ENCODE measurements around the gene KLF15. TPM values are rescaled to one million over a fixed set of nuclear protein-coding genes. Genes with fewer than 3 reads are reported as not detected.

Gene KLF15
- total RNA-seq, 1 donor from 2014 or later, result 0.50 TPM

GRCh38 chr3:126320517-126321293 is 36.5 kb downstream of the KLF15 start:
- no peak for DNase-seq (ENCODE audit: low read depth)

GRCh38 chr3:126319701-126320295 is 37.4 kb downstream of the KLF15 start:
- DNase-seq (ENCODE audit: low read depth), result no peak

GRCh38 chr3:126317029-126317996 is 39.9 kb downstream of the KLF15 start:
- DNase-seq (ENCODE audit: low read depth), result no peak

DNA sequence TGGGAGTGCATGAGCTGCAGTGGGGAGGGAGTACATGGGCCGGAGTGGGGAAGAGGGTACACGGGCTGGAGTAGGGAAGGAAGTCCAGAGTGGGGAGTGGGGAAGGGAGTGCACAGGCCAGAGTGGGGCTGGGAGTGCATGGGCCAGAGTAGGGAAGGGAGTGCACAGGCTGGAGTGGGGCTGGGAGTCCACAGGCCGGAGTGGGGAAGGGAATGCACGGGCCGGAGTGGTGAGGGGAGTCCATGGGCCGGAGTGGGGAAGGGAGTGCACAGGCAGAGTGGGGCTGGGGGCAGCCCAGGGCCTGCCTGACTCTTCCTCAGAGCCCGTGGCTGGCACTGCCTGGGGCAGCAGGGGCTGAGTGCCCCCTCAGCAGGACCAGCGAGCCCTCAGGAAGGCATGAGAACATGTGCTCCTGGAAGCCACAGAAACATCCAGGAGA is 40.7 kb downstream of the KLF15 start:
- no peak for DNase-seq (ENCODE audit: low read depth)

- DNase-seq (ENCODE audit: low read depth), result no peak
These were observed 41.2 kb downstream of the KLF15 start for GRCh38 chr3:126316031-126316461.

DNA sequence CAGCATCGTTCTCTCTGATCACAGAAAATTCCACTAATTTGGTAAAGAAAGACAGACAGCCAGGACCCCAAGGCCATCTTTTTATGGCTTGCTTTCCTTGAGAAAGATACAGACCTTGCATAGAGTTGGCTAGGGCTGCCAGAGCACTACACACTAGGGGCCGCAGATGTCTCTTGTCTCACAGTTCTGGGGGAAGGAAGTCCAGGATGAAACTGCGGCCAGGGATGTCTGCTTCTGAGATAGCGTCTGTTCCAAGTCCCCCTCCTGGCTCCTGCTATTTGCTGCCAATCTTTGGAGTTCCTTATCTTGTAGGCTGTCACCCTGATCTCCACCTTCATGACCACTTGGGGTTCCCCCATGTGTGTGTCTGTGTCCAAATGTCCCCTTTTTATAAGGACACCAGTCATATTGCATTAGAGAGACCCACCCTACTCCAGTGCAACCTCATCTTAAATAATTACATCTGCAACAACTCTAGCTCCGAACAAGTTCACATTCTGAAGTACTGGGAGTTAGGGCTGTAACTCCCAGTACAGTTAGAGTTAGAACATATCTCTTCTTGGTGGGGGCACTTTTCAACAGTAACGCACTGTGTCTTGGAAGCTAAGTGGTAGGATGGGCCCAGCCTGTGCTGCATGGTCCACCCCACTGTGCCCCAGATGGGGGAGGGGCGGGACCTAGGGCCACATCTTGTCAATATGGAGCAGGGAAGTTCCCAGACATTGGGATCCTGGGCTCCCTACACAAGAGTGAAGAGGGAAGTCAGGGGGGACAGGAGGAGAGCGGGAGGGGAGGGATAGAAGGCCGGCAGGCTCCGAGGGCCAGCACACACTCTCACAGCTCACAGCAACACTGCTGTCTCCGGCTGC is 42.2 kb downstream of the KLF15 start:
- DNase-seq (ENCODE audit: low read depth), result no peak

- no peak for DNase-seq (ENCODE audit: low read depth)
These were observed 42.9 kb downstream of the KLF15 start for GRCh38 chr3:126314305-126314789.

- DNase-seq (ENCODE audit: low read depth), result no peak
These were observed 43.5 kb downstream of the KLF15 start for GRCh38 chr3:126313580-126314304.

DNA sequence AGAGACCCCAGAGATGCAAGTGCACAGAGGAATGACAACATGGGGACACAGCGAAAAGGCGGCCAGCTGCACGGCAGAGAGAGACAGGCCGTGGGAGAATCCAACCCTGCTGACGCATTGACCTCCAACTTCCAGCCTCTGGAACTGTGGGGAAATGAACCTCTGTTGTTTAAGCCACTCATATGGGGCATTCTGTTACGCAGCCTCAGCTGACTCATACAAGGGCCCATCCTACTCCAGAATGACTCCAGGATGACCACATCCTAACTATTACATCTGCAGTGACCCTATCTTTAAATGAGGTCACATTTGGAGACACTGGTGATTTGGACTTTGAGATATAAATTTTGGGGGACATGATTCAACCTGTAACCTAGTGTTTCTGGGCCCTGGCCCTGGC is 44.0 kb downstream of the KLF15 start:
- DNase-seq (ENCODE audit: low read depth), result no peak

GRCh38 chr3:126312341-126312740 is 44.9 kb downstream of the KLF15 start:
- DNase-seq (ENCODE audit: low read depth), result no peak

GRCh38 chr3:126311338-126311978 is 45.8 kb downstream of the KLF15 start:
- no peak for DNase-seq (ENCODE audit: low read depth)

GRCh38 chr3:126310816-126311215 is 46.4 kb downstream of the KLF15 start:
- no peak for DNase-seq (ENCODE audit: low read depth)

GRCh38 chr3:126309861-126310655 is 47.1 kb downstream of the KLF15 start:
- no peak for DNase-seq (ENCODE audit: low read depth)

GRCh38 chr3:126309165-126309564 is 48.0 kb downstream of the KLF15 start:
- no peak for DNase-seq (ENCODE audit: low read depth)

DNA sequence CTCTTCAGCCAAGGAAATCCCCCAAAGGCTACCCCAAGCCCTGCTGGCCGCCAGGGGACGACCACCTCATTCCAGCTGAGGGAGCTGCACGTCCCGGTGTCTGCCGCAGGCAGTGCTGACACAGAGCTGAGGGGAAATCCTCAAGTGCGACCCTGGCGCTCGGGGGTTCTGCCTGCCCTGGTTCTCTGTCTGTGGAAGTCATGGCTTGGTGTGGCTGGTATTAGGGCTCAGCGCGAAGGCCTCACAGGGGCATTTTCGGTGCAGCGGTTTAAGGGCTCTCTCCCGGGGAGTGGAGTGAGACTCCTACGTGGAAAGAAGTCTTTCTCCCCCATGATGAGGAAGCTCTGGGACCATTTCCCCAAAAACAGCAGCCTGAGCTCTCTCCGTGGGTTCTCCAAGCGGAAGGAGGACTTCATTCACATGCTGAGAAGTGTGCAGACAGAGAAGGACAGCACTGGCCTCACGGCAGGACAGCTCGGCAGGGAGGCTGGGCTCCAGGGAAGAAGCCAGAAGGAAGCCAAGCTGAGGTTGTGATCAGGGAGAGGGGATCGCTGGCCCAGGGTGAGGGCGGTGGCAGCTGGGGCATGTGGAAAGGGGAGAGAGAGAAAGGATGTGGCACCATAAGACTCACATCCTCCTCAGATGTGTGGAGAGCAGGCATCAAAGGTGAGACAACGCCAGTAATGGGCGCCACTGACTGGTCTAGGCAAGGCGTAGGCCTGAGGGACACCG is 48.6 kb downstream of the KLF15 start:
- no peak for DNase-seq (ENCODE audit: low read depth)

GRCh38 chr3:126307591-126308393 is 49.4 kb downstream of the KLF15 start:
- DNase-seq (ENCODE audit: low read depth), result no peak

GRCh38 chr3:126306888-126307482 is 50.2 kb downstream of the KLF15 start:
- DNase-seq (ENCODE audit: low read depth), result no peak
